HG02571 (cell line): Measurements from ENCODE around the gene CNGB1.
"Not testable (repeated sequence)": the region's sequence is repeated elsewhere in the genome, so short reads cannot be mapped to it uniquely, and the experiment has no call there.

ENCODE experiments used
- ATAC-seq: cut with Tn5 transposase; IDR thresholded peaks from one replicate; pipeline ENCODE4 v1.9.1; 2021; ENCODE audit warnings: mild to moderate bottlenecking, moderate library complexity; ENCODE audit not compliant: unreplicated experiment

Gene CNGB1

DNA sequence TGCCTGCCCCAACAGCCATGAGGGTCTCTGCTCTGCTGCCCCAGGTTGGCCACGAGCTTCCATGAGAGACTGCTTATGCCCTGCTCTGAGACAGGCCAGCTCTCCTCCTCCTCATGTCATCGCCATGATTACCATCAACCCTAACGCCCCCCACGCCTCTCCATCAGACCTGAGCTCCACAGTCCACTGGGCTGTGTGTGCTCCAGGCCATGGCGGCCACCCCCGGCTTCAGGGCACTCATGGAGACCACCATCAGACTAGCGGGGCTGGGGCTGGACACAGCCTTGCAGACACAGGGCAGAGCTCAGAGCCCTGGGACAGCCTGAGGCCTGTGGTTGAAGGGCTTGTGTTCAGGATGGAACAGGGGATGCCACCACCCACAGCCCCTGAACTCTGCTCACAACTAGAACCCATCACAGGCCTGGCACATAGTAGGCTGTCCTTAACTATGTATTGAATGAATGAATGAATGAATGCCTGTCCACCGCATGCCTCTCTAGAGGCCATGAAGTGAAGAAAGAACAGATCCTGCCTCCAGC, 14.6 kb downstream of the CNGB1 start:
- no peak for ATAC-seq

DNA sequence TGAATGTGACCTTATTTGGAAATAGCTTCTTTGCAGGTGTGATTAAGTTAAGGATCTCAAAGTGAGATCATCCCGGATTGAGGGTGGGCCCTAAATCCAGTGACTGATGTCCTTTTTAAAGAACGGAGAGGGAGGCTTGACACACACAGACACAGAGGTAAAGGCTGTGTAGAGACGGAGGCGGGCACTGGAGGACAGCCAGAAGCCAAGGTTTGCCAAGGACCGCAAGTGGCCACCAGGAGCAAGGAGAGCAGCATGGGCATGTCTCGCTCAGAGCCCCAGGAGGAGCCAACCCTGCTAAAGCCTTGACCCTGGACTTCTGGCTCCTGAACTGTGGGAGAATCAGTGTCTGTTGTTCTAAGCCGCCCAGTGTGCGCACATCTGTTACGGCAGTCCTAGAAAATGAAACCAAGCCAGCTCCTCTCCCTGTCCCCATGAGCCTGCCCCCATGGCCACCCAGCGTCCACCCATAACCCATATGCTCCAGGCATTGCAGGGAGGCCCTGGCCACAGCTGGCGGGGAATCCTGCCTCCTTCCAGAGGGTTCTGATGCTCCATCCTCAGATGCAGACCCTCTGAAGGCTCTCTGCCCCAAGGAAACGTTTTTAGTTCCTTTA, 15.2 kb downstream of the CNGB1 start:
- ATAC-seq: no peak

- ATAC-seq: no peak
These were observed 17.1 kb downstream of the CNGB1 start for GRCh38 chr16:57953857-57954256.

- ATAC-seq: no peak
These were observed 18.0 kb downstream of the CNGB1 start for GRCh38 chr16:57952909-57953308.

DNA sequence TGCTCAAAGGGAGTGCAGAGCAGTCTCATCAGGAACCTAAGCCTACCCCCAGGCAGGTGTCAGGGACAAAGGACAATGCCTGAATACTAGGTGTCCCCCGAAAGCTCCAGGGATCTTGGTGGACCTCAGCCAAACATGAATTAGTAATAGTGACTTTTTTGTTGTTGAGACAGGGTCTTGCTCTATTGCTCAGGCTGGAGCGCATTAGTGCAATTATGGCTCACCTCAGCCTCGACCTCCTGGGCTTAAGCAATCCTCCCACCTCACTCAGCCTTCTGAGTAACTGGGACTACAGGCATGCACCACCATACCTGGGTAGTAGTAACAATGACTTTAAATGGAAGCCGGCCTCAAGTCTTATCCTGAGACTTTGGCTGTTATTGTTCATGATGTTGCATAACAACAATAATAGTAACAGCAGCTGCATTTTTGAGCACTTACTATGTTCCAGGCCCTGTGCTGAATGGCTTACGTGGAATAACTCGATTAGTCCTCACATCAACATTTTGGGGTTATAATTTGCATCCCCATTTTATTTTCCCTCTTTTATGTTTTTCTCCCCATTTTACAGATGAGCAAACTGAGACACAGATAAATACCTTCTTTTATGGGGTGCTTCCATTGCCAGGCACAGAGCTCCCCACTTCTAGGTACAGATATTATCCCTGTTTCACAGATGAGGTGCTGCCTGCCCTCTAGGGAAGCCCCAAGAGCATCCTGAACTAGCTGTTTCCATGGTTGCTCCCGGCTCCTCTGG, 19.5 kb downstream of the CNGB1 start:
- no peak for ATAC-seq

- no peak for ATAC-seq
These were observed 20.5 kb downstream of the CNGB1 start for GRCh38 chr16:57950382-57950781.

- ATAC-seq: no peak
These were observed 21.2 kb downstream of the CNGB1 start for GRCh38 chr16:57949595-57950238.

DNA sequence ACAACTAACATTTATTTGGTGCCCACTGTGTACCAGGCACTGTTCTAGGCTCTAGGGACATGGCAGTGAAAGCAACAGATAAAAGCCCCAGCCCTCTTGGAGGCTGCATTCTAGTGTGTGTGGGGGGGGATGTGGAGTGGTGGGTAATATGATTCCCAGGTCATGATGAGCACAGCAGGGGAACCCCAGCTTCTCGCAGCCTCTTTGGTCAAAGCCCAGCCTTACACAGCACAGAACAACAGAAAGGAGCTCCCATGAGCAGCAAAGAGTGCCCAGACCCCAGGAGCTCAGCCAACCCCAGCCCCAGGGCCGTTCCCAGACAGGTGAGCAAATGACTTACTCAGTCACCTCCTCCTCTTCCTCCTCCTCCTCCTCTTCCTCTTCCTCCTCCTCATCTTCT, 21.9 kb downstream of the CNGB1 start:
- no peak for ATAC-seq

DNA sequence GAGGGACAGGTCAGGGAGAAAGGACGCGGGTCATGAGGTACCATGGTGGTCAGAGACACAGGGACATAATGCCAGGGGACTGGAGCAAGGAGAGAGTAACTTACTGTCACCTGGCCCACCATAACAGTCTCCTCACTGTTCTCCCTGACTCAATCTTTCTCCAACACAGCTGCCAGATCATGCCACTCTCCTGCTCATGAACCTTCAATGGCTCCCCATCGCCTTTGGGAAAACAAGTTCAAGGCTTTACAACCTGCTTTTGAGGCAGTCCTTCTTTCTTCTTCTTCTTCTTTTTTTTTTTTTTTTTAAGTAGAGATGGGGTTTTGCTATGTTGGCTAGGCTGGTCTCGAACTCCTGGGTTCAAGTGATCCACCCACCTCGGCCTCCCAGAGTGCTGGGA, 22.9 kb downstream of the CNGB1 start:
- no peak for ATAC-seq

- no peak for ATAC-seq
These were observed 23.7 kb downstream of the CNGB1 start for GRCh38 chr16:57947261-57947660.

DNA sequence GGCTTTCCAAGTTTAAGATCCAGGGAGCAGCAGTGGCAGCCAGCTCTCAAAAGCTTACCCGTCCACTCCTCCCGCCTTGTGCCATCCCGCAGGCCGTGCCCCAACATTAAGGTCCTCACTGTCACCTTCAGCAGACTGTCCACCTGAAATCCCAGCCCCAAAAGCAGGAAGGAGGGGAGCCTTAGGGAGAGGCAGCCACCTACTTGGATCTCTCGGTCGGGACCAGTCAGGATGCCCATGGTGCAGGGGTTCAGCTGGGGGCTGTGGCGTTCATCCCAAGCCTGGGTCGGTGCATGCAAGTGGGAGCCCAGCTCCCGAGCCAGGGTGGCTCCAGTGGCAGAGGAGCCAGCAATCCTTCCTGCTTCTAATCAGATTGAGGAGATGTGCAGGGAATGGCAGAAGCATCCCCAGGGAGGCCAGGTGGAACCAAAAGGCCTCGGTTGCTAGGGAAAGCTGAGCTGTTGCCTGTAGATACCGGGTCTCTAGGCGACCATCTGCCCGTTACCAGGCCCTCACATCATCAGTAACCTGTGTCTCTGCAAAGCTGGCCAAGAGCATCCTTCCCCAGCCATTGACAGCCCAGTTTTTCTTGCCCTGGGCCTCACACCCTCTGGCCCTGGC, 24.6 kb downstream of the CNGB1 start:
- ATAC-seq: no peak

DNA sequence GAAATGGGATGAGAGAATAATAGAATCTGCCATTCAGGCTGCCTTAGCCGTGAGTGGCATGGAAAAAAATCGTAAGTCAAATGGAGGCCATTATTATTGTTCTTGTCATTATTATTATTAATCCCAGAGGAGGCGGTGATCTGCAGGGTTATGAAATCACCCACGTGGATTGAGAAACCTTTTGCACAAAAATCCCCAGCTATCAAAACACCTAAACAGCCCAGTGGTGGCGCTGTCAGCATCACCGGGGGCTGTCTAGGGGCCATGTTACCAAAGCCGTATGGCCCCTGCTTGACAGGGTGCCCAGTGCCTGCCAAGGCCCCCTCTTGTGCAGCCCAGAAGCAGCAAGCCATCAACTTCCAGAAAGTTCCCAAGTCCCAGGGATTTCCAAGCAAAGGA, 25.2 kb downstream of the CNGB1 start:
- no peak for ATAC-seq

- ATAC-seq: no peak
These were observed 25.8 kb downstream of the CNGB1 start for GRCh38 chr16:57944970-57945739.

DNA sequence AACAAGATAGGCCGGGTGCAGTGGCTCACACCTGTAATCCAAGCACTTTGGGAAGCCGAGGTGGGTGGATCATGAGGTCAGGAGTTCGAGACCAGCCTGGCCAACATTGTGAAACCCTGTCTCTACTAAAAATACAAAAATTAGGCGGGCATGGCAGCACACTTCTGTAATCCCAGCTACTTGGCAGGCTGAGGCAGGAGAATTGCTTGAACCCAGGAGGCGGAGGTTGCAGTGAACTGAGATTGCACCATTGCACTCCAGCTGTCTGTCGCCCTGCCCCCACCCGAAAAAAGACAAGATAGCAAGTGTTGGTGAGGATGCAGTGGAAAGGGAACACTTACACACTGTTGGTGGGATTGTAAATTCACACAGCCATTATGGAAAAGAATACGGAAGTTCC, 27.5 kb downstream of the CNGB1 start:
- not testable (repeated sequence) for ATAC-seq

DNA sequence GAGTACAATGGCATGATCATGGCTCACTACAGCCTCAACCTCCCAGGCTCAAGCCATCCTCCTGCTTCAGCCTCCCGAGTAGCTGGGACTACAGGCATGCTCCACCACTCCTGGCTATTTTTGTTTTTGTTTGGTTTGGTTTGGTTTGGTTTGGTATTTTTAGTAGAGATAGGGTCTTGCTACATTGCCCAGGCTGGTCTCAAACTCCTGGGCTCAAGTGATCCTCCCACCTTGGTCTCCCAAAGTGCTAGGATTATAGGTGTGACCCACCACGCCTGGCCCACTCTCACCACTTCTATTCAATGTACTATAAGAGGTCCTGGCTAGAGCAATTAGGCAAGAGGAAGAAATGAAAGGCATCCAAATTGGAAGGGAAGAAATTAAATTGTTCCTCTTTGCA, 29.0 kb downstream of the CNGB1 start:
- not testable (repeated sequence) for ATAC-seq

- no peak for ATAC-seq
These were observed 29.8 kb downstream of the CNGB1 start for GRCh38 chr16:57941016-57941664.

DNA sequence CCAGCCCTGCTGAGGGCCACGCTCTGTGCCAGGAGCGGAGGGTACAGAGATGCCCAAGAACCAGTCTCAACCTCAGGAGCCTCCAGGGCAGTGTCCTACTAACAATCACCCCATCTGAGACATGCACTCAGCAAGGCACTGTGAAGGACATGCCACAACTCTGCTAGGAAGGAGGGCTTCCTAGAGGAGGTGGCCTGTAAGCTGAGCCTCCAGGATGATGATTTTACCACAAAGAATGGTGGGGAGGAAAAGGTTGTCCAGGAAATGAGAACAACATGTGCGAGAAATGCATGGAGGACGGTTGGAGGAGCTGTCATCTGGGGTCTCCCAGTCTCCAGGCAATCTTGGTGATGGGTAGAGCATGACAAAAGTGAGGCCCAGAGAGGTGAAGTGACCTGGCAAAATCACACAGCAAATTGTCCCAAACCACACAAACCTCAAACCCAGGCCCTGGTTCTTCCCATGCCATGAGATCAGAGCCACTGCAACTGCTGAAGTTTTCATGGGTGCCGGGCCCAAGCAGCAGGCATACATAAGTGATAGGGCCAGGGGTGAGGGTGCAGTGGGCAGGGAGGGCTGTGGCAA, 30.5 kb downstream of the CNGB1 start:
- no peak for ATAC-seq

GRCh38 chr16:57939872-57940224, 31.1 kb downstream of the CNGB1 start:
- no peak for ATAC-seq

GRCh38 chr16:57938936-57939871, 31.7 kb downstream of the CNGB1 start:
- no peak for ATAC-seq
